Chondrocyte (in vitro differentiated cells): Measurements from ENCODE around the gene LTBP2. TPM values are rescaled to one million over a fixed set of nuclear protein-coding genes. Genes with fewer than 3 reads are reported as not detected.

Source experiments
- DNase-seq: peaks from one replicate; pipeline ENCODE4 v3.0.0; 2021; ENCODE audit warnings: mixed read lengths, low spot score
- H3K27ac Mint-ChIP-seq: one replicate; pipeline ENCODE4 v1.8.0; 2021; ENCODE audit warnings: mild to moderate bottlenecking, moderate library complexity, mixed read lengths; ENCODE audit not compliant: unreplicated experiment
- H3K27me3 Mint-ChIP-seq: 2 replicates; pipeline ENCODE4 v1.8.0; 2021; ENCODE audit warnings: low read depth, mixed read lengths
- H3K36me3 Mint-ChIP-seq: 2 replicates; pipeline ENCODE4 v1.8.0; 2021; ENCODE audit warnings: low read depth, mixed read lengths
- H3K4me1 Mint-ChIP-seq: 2 replicates; pipeline ENCODE4 v1.8.0; 2021; ENCODE audit warnings: low read depth, mild to moderate bottlenecking, mixed read lengths
- H3K4me3 Mint-ChIP-seq: one replicate; pipeline ENCODE4 v1.8.0; 2021; ENCODE audit warnings: mild to moderate bottlenecking, moderate library complexity, mixed read lengths; ENCODE audit not compliant: unreplicated experiment
- H3K9me3 Mint-ChIP-seq: 2 replicates; pipeline ENCODE4 v1.8.0; 2021; ENCODE audit warnings: low read depth, mixed read lengths
- CTCF ChIP-seq: fragments of 200-600 bp; sonication (generic); IDR thresholded peaks from 2 replicates; pipeline ENCODE4 v1.5.0; 2021; ENCODE audit warnings: antibody characterized with exemption, mild to moderate bottlenecking, moderate library complexity
- total RNA-seq: library from RNA; stranded (reverse); gene quantifications from 3 replicates; pipeline ENCODE4 v1.2.1, GENCODE V29; 2021

LTBP2 gene
- total RNA-seq, 1 donor from 2014 or later: 215 TPM

DNA sequence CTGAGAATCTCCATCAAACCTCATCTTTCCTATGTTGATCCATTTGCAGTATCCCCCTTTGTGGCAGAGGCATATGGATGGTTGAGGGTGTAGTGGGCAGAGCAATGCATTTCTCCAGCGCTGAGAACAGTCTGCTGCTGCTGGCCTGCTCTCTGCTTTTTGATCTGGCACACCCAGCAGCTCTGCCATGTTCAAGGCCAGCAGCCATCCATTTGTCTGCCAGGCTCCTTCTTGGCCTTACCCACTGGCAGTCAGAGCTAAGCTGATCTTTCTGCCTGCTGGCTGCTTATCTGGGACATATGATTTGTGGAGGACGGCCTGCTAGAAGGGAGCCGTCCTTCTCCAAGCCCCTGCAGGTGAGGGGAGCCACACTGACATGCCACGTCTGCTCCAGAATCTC, 135.9 kb downstream of the LTBP2 start:
- H3K36me3 Mint-ChIP-seq: peaks cover 38% of the 10 kb centered on the region
- no peak overlapping the region for H3K27ac Mint-ChIP-seq
- H3K9me3 Mint-ChIP-seq: no peaks in the 10 kb centered on the region
- DNase-seq: no peak
- no peaks in the 10 kb centered on the region for H3K27me3 Mint-ChIP-seq
- H3K4me1 Mint-ChIP-seq: peaks cover 4% of the 10 kb centered on the region
- no peak overlapping the region for H3K4me3 Mint-ChIP-seq
- no peak for TF ChIP-seq CTCF

DNA sequence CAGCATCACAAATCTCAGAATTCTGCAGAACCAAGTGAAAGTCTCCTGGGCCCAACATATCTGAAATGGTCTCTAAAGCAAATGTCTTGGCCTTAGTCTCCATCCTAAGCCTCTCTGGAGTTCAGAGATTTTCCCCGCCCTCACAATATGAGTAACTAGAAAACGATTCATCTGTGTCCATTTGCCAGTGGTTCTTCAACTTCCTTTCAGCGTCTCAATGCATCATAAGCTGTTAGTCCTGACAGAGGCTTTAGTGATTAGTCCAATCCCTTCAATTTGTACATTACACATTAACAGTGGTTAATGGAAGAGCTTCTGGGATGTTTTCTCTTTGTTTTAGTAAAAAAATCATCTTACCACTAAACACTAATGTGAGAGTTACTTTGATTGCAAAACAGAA, 136.4 kb downstream of the LTBP2 start:
- Mint-ChIP-seq H3K9me3 (no peaks in the 10 kb centered on the region), H3K27me3 (no peaks in the 10 kb centered on the region), H3K27ac (no peak overlapping the region), H3K4me3 (no peak overlapping the region), H3K4me1 (peaks cover 4% of the 10 kb centered on the region), H3K36me3 (peaks cover 34% of the 10 kb centered on the region)
- no peak for DNase-seq
- no peak for TF ChIP-seq CTCF

DNA sequence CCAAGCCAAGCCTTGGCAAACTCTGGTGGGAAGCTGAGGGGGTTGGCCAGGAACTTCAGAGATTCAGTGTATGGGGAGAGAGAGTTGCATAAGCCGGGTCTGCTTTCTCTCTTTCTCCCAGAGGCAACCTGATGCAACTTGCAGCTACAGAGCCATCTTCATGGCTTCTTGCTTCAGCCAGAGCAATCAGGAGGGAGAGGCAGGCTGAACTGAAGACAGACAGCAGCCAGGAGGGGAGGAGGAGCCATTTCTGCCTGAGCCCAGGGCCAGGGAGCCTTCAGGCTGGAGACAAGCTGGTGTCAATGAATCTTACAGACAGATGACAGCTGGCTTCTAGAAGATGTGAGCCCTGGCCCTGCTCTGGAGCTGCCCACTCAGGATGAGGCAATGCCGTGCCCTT, 137.7 kb downstream of the LTBP2 start:
- Mint-ChIP-seq H3K27me3 (no peaks in the 10 kb centered on the region), H3K36me3 (peaks cover 26% of the 10 kb centered on the region), H3K9me3 (no peaks in the 10 kb centered on the region), H3K4me3 (no peak overlapping the region), H3K27ac (no peak overlapping the region), H3K4me1 (no peaks in the 10 kb centered on the region)
- DNase-seq: no peak
- no peak for TF ChIP-seq CTCF

DNA sequence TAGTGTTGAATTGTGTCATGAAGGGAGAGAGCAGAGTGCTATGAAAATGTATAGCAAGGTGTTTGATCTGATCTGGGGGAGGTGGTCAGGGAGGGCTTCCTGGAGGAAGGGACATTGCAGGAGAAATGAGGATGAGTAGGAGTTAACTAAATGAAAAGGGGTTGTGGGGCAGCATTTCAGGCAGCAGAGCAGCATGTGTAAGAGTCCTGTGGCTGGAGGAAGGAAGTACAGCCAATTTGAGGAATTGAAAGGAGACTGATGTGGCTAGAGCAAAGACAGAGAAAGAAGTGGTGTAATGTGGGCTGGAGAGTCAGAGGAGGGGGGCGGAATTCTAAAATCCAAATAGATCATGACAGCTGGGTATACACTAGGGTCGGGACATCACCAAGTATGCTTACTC, 139.4 kb downstream of the LTBP2 start:
- H3K4me1 Mint-ChIP-seq: no peaks in the 10 kb centered on the region
- no peak overlapping the region for H3K4me3 Mint-ChIP-seq
- no peaks in the 10 kb centered on the region for H3K9me3 Mint-ChIP-seq
- DNase-seq: no peak
- no peak for TF ChIP-seq CTCF
- peaks cover 26% of the 10 kb centered on the region for H3K36me3 Mint-ChIP-seq
- no peak overlapping the region for H3K27ac Mint-ChIP-seq
- no peaks in the 10 kb centered on the region for H3K27me3 Mint-ChIP-seq

DNA sequence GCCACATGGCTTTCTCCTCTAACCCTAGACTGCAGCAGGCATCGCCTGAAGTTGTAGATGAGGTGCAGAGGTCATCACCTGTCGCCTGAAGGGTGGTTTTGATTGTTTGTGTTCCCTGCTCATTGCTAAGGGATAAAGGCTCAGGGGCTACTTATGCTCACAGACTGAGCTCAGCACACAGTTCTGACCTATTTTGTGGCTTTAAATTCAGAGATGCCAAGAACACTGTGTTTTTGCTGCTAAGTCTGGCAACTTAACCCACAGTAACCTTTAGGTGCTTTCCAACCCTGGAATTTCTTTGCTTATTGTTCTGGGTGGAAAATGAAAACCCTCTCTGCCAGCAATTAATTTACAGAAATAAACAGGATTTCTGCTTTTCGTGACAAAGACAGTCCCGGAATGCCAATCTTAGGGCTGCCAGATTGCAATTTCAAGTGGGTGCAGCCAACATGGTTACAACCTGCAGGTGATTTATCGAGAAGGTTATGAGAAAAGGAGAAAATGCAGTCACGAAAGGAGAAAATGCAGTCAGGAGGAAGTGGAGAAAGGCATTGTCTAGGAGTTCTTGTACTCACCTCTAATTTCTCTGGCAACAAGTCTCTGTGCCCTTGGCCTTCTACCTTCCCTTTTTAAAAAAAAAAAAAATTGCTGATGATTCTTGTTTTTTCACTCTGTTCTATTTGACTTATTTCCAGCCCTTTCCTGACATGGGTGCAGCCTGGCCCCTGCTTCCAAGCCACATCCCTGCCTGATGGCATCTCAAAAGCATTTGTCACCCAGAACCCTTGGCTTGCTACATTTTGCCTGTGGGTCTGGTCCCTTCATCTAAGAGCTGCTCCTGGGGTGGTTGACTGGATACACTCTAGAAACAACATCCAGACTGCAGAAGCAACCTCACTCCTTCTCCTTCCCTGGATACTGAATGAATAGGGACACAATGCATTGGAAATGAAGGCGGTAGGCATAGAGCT, 142.2 kb downstream of the LTBP2 start:
- no peak for TF ChIP-seq CTCF
- Mint-ChIP-seq H3K27me3 (no peaks in the 10 kb centered on the region), H3K27ac (no peak overlapping the region), H3K4me3 (no peak overlapping the region), H3K9me3 (no peaks in the 10 kb centered on the region), H3K4me1 (no peaks in the 10 kb centered on the region), H3K36me3 (peaks cover 16% of the 10 kb centered on the region)
- no peak for DNase-seq
